Measurements from ENCODE around the gene SH3BP2.

- no peak for TF ChIP-seq CTCF (IDR thresholded peaks at IDR 0.05)
- TF ChIP-seq POLR2A (IDR thresholded peaks at IDR 0.05) = no peak
Observed at GRCh38 chr4:2750719-2751605, 41.9 kb upstream of the SH3BP2 start.
